Ovary (tissue), 3 donors: ENCODE data around the gene ACAN.

Experiments
- CTCF ChIP-seq, 3 donors: fragments of 450-650 bp in 2 of 3; fragments of 200-600 bp in 1 of 3; IDR thresholded peaks; one replicate each; pipeline versions ENCODE4 v1.5.1 to v1.8.0; 2016 to 2022; ENCODE audit warnings: antibody characterized with exemption in 3 of 3, mild to moderate bottlenecking in 1 of 3
- EP300 ChIP-seq: sonication (generic); formaldehyde crosslinking; IDR thresholded peaks from one replicate; pipeline ENCODE4 v1.6.1; 2017; ENCODE audit warnings: antibody characterized with exemption
- donor health status: DM: no; HTN: no; CAD: no.

GRCh38 chr15:88918738-88919137, 115.5 kb downstream of the ACAN start:
- TF ChIP-seq EP300 (no peak), CTCF (IDR thresholded peaks at IDR 0.05) (no peak)
